ENCODE data around the gene CFDP1.

DNA sequence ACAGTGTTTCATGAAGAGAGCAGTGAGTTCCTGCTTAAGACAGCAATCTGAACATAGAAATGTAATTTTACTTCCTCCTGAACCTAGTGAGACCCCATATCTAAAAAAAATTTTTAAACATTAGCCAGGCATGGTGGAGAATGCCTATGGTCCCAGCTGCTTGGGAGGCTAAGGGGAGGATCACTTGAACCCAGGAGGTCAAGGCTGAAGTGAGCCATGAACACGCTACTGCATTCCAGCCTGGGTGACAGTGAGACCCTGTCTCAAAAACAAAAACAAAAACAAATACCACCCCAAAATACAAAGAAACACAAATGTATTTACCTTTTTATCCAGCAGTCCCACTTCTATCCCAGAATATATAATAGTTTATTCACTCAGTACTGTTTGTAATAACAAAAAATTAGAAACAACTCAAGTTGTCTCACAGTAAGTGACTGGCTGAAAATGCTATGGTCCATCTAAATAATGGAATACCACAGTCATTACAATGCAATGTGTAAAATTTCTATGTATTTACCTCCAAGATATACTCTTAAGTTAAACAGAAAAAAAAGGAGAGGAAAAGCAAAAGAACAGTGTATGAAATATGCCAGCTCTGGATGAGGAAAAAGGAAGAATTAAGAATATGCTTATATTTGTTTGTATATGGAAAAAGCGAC lies 16.3 kb downstream of the CFDP1 start:
- TF ChIP-seq POLR2AphosphoS5 (IDR thresholded peaks at IDR 0.05) = no peak
- TF ChIP-seq, protein P1, sequence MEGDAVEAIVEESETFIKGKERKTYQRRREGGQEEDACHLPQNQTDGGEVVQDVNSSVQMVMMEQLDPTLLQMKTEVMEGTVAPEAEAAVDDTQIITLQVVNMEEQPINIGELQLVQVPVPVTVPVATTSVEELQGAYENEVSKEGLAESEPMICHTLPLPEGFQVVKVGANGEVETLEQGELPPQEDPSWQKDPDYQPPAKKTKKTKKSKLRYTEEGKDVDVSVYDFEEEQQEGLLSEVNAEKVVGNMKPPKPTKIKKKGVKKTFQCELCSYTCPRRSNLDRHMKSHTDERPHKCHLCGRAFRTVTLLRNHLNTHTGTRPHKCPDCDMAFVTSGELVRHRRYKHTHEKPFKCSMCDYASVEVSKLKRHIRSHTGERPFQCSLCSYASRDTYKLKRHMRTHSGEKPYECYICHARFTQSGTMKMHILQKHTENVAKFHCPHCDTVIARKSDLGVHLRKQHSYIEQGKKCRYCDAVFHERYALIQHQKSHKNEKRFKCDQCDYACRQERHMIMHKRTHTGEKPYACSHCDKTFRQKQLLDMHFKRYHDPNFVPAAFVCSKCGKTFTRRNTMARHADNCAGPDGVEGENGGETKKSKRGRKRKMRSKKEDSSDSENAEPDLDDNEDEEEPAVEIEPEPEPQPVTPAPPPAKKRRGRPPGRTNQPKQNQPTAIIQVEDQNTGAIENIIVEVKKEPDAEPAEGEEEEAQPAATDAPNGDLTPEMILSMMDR (IDR thresholded peaks at IDR 0.05 in 8 of 11, conservative IDR thresholded peaks at IDR 0.05 in 3 of 11) = no peak

All from spleen (tissue), 7 donors.